Measurements from ENCODE around the gene MCU.
"Not testable (repeated sequence)": the region's sequence is repeated elsewhere in the genome, so short reads cannot be mapped to it uniquely, and the experiment has no call there.

Gene MCU

GRCh38 chr10:72691863-72692743, at the start of gene MCU:
Gene MCU, plus strand, starts transcription at chr10:72692143. Its CDS starts 9 bp downstream, at chr10:72692152.
- in situ Hi-C loops (cut with HindIII; ENCODE audit: low sequenced_read_pairs): no loop called here

- in situ Hi-C loops (cut with HindIII; ENCODE audit: low sequenced_read_pairs): no loop called here
Measured at GRCh38 chr10:72642318-72642717, 49.6 kb upstream of the MCU start.

- in situ Hi-C loops (cut with HindIII; ENCODE audit: low sequenced_read_pairs): no loop called here
Measured at GRCh38 chr10:72645263-72645858, 46.6 kb upstream of the MCU start.

GRCh38 chr10:72646971-72647370, 45.0 kb upstream of the MCU start:
- in situ Hi-C loops (cut with HindIII; ENCODE audit: low sequenced_read_pairs): not testable (repeated sequence)

- in situ Hi-C loops (cut with HindIII; ENCODE audit: low sequenced_read_pairs): no loop called here
Measured at GRCh38 chr10:72648301-72648700, 43.6 kb upstream of the MCU start.

- in situ Hi-C loops (cut with HindIII; ENCODE audit: low sequenced_read_pairs): no loop called here
Measured at GRCh38 chr10:72649291-72649690, 42.7 kb upstream of the MCU start.

GRCh38 chr10:72653383-72654096, 38.4 kb upstream of the MCU start:
- in situ Hi-C loops (cut with HindIII; ENCODE audit: low sequenced_read_pairs): no loop called here

- in situ Hi-C loops (cut with HindIII; ENCODE audit: low sequenced_read_pairs): no loop called here
Measured at GRCh38 chr10:72654720-72655119, 37.2 kb upstream of the MCU start.

GRCh38 chr10:72658696-72659400, 33.1 kb upstream of the MCU start:
- in situ Hi-C loops (cut with HindIII; ENCODE audit: low sequenced_read_pairs): no loop called here

- in situ Hi-C loops (cut with HindIII; ENCODE audit: low sequenced_read_pairs): no loop called here
Measured at GRCh38 chr10:72659694-72660093, 32.2 kb upstream of the MCU start.

GRCh38 chr10:72660220-72660619, 31.7 kb upstream of the MCU start:
- in situ Hi-C loops (cut with HindIII; ENCODE audit: low sequenced_read_pairs): no loop called here

- in situ Hi-C loops (cut with HindIII; ENCODE audit: low sequenced_read_pairs): no loop called here
Measured at GRCh38 chr10:72661431-72661830, 30.5 kb upstream of the MCU start.

GRCh38 chr10:72663971-72664370, 28.0 kb upstream of the MCU start:
- in situ Hi-C loops (cut with HindIII; ENCODE audit: low sequenced_read_pairs): no loop called here

GRCh38 chr10:72665925-72666324, 26.0 kb upstream of the MCU start:
- in situ Hi-C loops (cut with HindIII; ENCODE audit: low sequenced_read_pairs): no loop called here

- in situ Hi-C loops (cut with HindIII; ENCODE audit: low sequenced_read_pairs): no loop called here
Measured at GRCh38 chr10:72667207-72667864, 24.6 kb upstream of the MCU start.

- in situ Hi-C loops (cut with HindIII; ENCODE audit: low sequenced_read_pairs): no loop called here
Measured at GRCh38 chr10:72673280-72673679, 18.7 kb upstream of the MCU start.

- in situ Hi-C loops (cut with HindIII; ENCODE audit: low sequenced_read_pairs): not testable (repeated sequence)
Measured at GRCh38 chr10:72674174-72674573, 17.8 kb upstream of the MCU start.

- in situ Hi-C loops (cut with HindIII; ENCODE audit: low sequenced_read_pairs): no loop called here
Measured at GRCh38 chr10:72679838-72680241, 12.1 kb upstream of the MCU start.

GRCh38 chr10:72682638-72683037, 9.3 kb upstream of the MCU start:
- in situ Hi-C loops (cut with HindIII; ENCODE audit: low sequenced_read_pairs): no loop called here

- in situ Hi-C loops (cut with HindIII; ENCODE audit: low sequenced_read_pairs): no loop called here
Measured at GRCh38 chr10:72685264-72685921, 6.5 kb upstream of the MCU start.
